Ovary (tissue), 9 donors: ENCODE measurements around the gene MDM2. TPM values are rescaled to one million over a fixed set of nuclear protein-coding genes. Genes with fewer than 3 reads are reported as not detected.

Experiments used
- DNase-seq, 5 donors: peaks; one replicate each; pipeline ENCODE4 v3.0.0-alpha.2; 2019 to 2020
- H3K27ac ChIP-seq, 2 donors: fragments of 200-600 bp; one replicate each; pipeline versions ENCODE4 v1.5.1 to v1.8.0; 2019 to 2022
- H3K27me3 ChIP-seq: fragments of 200-600 bp; one replicate; pipeline ENCODE4 v1.8.0; 2022
- H3K36me3 ChIP-seq: fragments of 200-600 bp; sonication (generic); one replicate; pipeline ENCODE4 v1.5.1; 2019
- H3K4me1 ChIP-seq: one replicate; pipeline ENCODE4 v1.8.1; 2013; ENCODE audit warnings: mild to moderate bottlenecking, moderate library complexity; ENCODE audit not compliant: insufficient read depth
- H3K4me3 ChIP-seq: fragments of 200-600 bp; sonication (generic); one replicate; pipeline ENCODE4 v1.5.1; 2017
- H3K9me3 ChIP-seq, 2 donors: fragments of 200-600 bp in 1 of 2; sonication (generic) in 1 of 2; one replicate each; pipeline versions ENCODE4 v1.5.1 to v1.8.1; 2013 to 2019; ENCODE audit warnings: mild to moderate bottlenecking in 1 of 2, moderate library complexity in 1 of 2
- CTCF ChIP-seq, 3 donors: fragments of 450-650 bp in 2 of 3; fragments of 200-600 bp in 1 of 3; IDR thresholded peaks; one replicate each; pipeline versions ENCODE4 v1.5.1 to v1.8.0; 2016 to 2022; ENCODE audit warnings: antibody characterized with exemption in 3 of 3, mild to moderate bottlenecking in 1 of 3
- EP300 ChIP-seq: sonication (generic); formaldehyde crosslinking; IDR thresholded peaks from one replicate; pipeline ENCODE4 v1.6.1; 2017; ENCODE audit warnings: antibody characterized with exemption
- POLR2A ChIP-seq: fragments of 450-650 bp; IDR thresholded peaks from one replicate; pipeline ENCODE4 v1.6.1; 2017; ENCODE audit warnings: antibody characterized with exemption, mild to moderate bottlenecking, moderate library complexity
- WGBS, 3 donors: extraction: QIAGEN DNeasy Blood & Tissue Kit in 1 of 3; methylation state at CpG; one replicate each; pipeline versions ENCODE4 v1.1.5 to v1.1.7; 2013 to 2017; 5-methylcytosine and 5-hydroxymethylcytosine counted together
- intact Hi-C, 4 donors: fragments of 100-400 bp; cut with DNase I; formaldehyde crosslinking; loops; one replicate each; pipeline versions ENCODE4 v1.11.0 to v1.15.1; 2022 to 2023
- polyA plus RNA-seq, 2 donors: library from polyadenylated mRNA; stranded (reverse); fragments of 200-250 nt in 1 of 2; fragments of 350-450 nt in 1 of 2; fragmentation: Illumina TruSeq in 1 of 2; extraction: RNeasy Lipid Tissue Mini Kit (QIAGEN cat#74804) in 1 of 2; gene quantifications; one replicate each; pipeline ENCODE4 v1.2.3, GENCODE V29; 2013 to 2014
- total RNA-seq, 7 donors: library from RNA; depleted of rRNA in 2 of 7; stranded (reverse); fragments of >200 nt in 2 of 7; fragmentation: NEBNext Ultra II Directional in 3 of 7; extraction: Animal tissue kit (Norgen Biotek cat#: 25700) in 3 of 7; gene quantifications; one replicate each; pipeline versions ENCODE4 v1.1.0 to v1.2.4, GENCODE V29; 2016 to 2023
- donor health status: DM: no; HTN: no; CAD: no; lungs with moderate emphysema.
- donor health status: DM: no; HTN: no; CAD: no.
- donor health status: Bipolar disorder and iron deficiency.
- donor health status: DM: yes; HTN: yes; CAD: no.
- donor health status: DM: no; HTN: no; CAD: no.
- donor health status: DM: yes; HTN: yes; CAD: no.

The MDM2 gene
- total and polyA plus RNA-seq, 9 donors: 14.1 to 101 (median 68.4) TPM

GRCh38 chr12:68887641-68888040 lies 79.7 kb downstream of the MDM2 start:
- Histone ChIP-seq H3K9me3 (no peaks in the 10 kb centered on the region), H3K27me3 (no peaks in the 10 kb centered on the region), H3K27ac (no peak overlapping the region), H3K4me1 (peaks cover 2% of the 10 kb centered on the region), H3K4me3 (no peak overlapping the region), H3K36me3 (no peaks in the 10 kb centered on the region)
- no peak for TF ChIP-seq POLR2A
- no peak for TF ChIP-seq CTCF (IDR thresholded peaks at IDR 0.05)
- no peak for TF ChIP-seq EP300
- no peak for DNase-seq
- 91 to 100% (median 95%) methylated on average over 1 of the region's 1 CpG for WGBS, 3 donors
- intact Hi-C loops: no loop called here

GRCh38 chr12:68888243-68888642 lies 80.3 kb downstream of the MDM2 start:
- TF ChIP-seq CTCF (IDR thresholded peaks at IDR 0.05): no peak
- no peak for TF ChIP-seq EP300
- no peak for TF ChIP-seq POLR2A
- Histone ChIP-seq H3K9me3 (no peaks in the 10 kb centered on the region), H3K4me3 (no peak overlapping the region), H3K36me3 (no peaks in the 10 kb centered on the region), H3K27me3 (no peaks in the 10 kb centered on the region), H3K4me1 (peaks cover 2% of the 10 kb centered on the region), H3K27ac (no peak overlapping the region)
- intact Hi-C loops: no loop called here
- DNase-seq: no peak

GRCh38 chr12:68890701-68891113 lies 82.7 kb downstream of the MDM2 start:
- no peaks in the 10 kb centered on the region for H3K9me3 ChIP-seq
- 54 to 68% (median 63%) methylated on average over 4 of the region's 4 CpGs for WGBS, 3 donors
- DNase-seq: no peak
- intact Hi-C loops: loop anchor here in 1 of 4 donors (10.0 kb wide), 1 partner anchor 264 kb away; no protein-coding TSS in a partner anchor
- H3K4me3 ChIP-seq: no peak overlapping the region
- no peak overlapping the region for H3K27ac ChIP-seq
- no peak for TF ChIP-seq CTCF (IDR thresholded peaks at IDR 0.05)
- TF ChIP-seq POLR2A: no peak
- no peak for TF ChIP-seq EP300
- H3K4me1 ChIP-seq: peaks cover 2% of the 10 kb centered on the region
- H3K36me3 ChIP-seq: no peaks in the 10 kb centered on the region
- H3K27me3 ChIP-seq: no peaks in the 10 kb centered on the region

- 71 to 78% (median 72%) methylated on average over 6 of the region's 6 CpGs for WGBS, 3 donors
Measured at GRCh38 chr12:68891141-68891540, 83.2 kb downstream of the MDM2 start.

More at GRCh38 chr12:68891141-68891540, 83.2 kb downstream of the MDM2 start:
- intact Hi-C loops: loop anchor here in 1 of 4 donors (10.0 kb wide), 1 partner anchor 264 kb away; no protein-coding TSS in a partner anchor
- H3K4me1 ChIP-seq: peaks cover 2% of the 10 kb centered on the region
- no peak for DNase-seq
- no peak overlapping the region for H3K4me3 ChIP-seq
- no peaks in the 10 kb centered on the region for H3K36me3 ChIP-seq
- H3K27me3 ChIP-seq: no peaks in the 10 kb centered on the region
- H3K27ac ChIP-seq: no peak overlapping the region
- H3K9me3 ChIP-seq: no peaks in the 10 kb centered on the region
- no peak for TF ChIP-seq EP300
- no peak for TF ChIP-seq CTCF (IDR thresholded peaks at IDR 0.05)
- no peak for TF ChIP-seq POLR2A
